GM21381 (cell line): ENCODE results near the gene SLC22A15.
"Not testable (repeated sequence)": the region's sequence is repeated elsewhere in the genome, so short reads cannot be mapped to it uniquely, and the experiment has no call there.

Experiments
- ATAC-seq: cut with Tn5 transposase; IDR thresholded peaks from one replicate; pipeline ENCODE4 v1.9.1; 2021; ENCODE audit warnings: mild to moderate bottlenecking, moderate library complexity; ENCODE audit not compliant: unreplicated experiment

SLC22A15 gene

GRCh38 chr1:115980998-115981993 lies 5.0 kb downstream of the SLC22A15 start:
- no peak for ATAC-seq

GRCh38 chr1:115982400-115982799 lies 6.1 kb downstream of the SLC22A15 start:
- ATAC-seq: no peak

GRCh38 chr1:115983584-115983983 lies 7.3 kb downstream of the SLC22A15 start:
- ATAC-seq: no peak

GRCh38 chr1:115987623-115988022 lies 11.3 kb downstream of the SLC22A15 start:
- no peak for ATAC-seq

GRCh38 chr1:115988953-115989352 lies 12.6 kb downstream of the SLC22A15 start:
- no peak for ATAC-seq

- no peak for ATAC-seq
Measured at GRCh38 chr1:115989699-115990098, 13.4 kb downstream of the SLC22A15 start.

- no peak for ATAC-seq
Measured at GRCh38 chr1:115991909-115992308, 15.6 kb downstream of the SLC22A15 start.

GRCh38 chr1:115997921-115998320 lies 21.6 kb downstream of the SLC22A15 start:
- not testable (repeated sequence) for ATAC-seq

GRCh38 chr1:116001739-116002487 lies 25.6 kb downstream of the SLC22A15 start:
- no peak for ATAC-seq

GRCh38 chr1:116002781-116003420 lies 26.6 kb downstream of the SLC22A15 start:
- ATAC-seq: no peak

- ATAC-seq: no peak
Measured at GRCh38 chr1:116003823-116004222, 27.5 kb downstream of the SLC22A15 start.

- ATAC-seq: peak; percentile 92
Measured at GRCh38 chr1:116006486-116006964, 30.2 kb downstream of the SLC22A15 start.

- no peak for ATAC-seq
Measured at GRCh38 chr1:116008656-116009390, 32.5 kb downstream of the SLC22A15 start.

GRCh38 chr1:116012716-116013115 lies 36.4 kb downstream of the SLC22A15 start:
- ATAC-seq: no peak

- no peak for ATAC-seq
Measured at GRCh38 chr1:116015679-116016078, 39.4 kb downstream of the SLC22A15 start.

- no peak for ATAC-seq
Measured at GRCh38 chr1:116018007-116018406, 41.7 kb downstream of the SLC22A15 start.

GRCh38 chr1:116019653-116020253 lies 43.4 kb downstream of the SLC22A15 start:
- ATAC-seq: no peak

- ATAC-seq: peak; percentile 82
Measured at GRCh38 chr1:116020668-116021272, 44.5 kb downstream of the SLC22A15 start.

- no peak for ATAC-seq
Measured at GRCh38 chr1:116024626-116025025, 48.3 kb downstream of the SLC22A15 start.

- ATAC-seq: no peak
Measured at GRCh38 chr1:116026631-116027030, 50.3 kb downstream of the SLC22A15 start.
